NOMO-1 treated with dmso at 0.1 percent for 144 hours (cell line): ENCODE data around the gene DMBX1.

Source experiments
- DNase-seq: peaks from one replicate; lab custom pipeline; 2025; ENCODE audit not compliant: unreplicated experiment; lab: John Stamatoyannopoulos, UW

DMBX1 gene

GRCh38 chr1:46501528-46501927, 11.9 kb downstream of the DMBX1 start:
- no peak for DNase-seq

DNA sequence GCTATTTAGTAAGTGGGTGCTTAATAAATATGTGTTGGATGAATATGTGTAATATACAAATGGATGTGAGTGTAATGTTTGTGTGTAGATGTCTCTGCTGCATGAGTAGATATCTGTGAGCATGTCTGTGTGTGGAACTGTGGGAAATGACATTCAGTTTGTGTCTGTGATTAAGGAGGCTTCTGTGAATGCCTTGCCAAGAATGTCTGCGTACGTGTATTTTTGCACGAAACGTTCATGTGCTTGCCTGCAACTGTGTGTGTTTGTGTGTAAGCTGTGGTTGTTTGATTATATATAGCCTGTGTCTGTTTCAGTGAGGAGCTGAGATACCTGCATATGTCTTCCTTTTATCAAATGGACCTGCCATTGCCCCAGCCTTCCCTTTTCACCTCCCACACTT, 13.8 kb downstream of the DMBX1 start:
- no peak for DNase-seq

GRCh38 chr1:46506470-46507219, 17.0 kb downstream of the DMBX1 start:
- DNase-seq: no peak

DNA sequence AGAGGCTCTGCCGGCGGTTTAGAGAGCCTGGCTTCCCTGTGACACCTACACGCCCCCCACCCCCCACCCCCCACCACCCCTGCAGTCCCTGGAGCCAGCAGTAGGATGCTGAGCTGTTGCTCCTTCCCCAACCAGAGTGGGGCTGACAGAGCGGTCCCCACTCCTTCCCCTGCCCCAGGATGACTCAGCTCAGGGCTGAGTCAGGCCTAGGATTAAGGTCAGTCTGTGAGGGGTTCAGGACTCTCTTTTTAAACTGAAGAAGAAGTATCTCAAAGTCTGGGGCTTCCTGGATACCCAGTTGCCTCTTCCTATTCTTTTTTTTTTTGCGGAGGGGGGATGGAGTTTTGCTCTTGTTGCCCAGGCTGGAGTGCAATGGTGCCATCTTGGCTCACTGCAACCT, 19.1 kb downstream of the DMBX1 start:
- DNase-seq: no peak

- DNase-seq: no peak
These were observed 20.8 kb downstream of the DMBX1 start for GRCh38 chr1:46510341-46510997.

- DNase-seq: no peak
These were observed 21.3 kb downstream of the DMBX1 start for GRCh38 chr1:46510998-46511365.

DNA sequence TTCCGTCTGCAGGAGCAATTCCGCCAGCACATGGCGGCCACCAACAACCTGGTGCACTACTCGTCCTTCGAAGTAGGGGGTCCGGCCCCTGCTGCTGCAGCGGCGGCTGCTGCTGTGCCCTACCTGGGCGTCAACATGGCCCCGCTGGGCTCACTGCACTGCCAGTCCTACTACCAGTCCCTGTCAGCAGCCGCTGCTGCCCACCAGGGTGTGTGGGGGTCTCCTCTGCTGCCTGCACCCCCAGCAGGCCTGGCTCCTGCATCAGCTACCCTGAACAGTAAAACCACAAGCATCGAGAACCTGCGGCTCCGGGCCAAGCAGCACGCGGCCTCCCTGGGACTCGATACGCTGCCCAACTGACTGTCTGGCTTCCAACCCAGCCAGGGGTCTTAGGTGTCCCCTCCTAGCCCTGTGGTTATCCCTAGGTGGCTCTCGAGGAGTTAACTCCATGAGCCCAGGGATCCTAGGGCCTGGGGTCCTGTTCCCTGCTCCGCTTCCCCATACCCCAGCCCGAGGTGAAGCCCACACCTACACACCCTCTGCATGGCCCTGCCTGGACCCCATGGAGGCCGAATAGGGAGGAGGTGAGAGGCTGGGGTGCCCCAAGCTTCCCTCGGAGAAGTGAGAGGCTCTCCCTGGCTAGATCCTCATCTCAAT, 22.6 kb downstream of the DMBX1 start:
- DNase-seq: no peak

DNA sequence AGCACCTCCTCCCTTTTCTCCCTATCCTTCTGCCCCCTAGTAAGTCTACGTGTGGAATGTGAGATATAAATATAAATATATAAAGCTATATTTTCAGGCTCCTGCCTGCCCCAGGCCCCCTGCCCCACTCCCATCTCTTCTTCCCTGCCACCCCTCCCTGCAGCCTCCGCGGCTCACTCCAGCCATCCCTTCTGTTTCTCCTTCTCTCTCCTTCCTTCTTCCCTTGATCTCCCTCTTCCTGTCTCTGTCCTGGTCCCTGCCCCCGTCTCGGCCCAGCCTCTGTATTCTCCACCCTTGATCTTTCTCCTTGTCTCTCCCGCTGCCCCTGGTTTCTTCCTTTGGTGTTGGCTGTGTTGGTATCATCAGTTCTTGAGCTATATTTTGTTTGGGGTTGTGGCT, 23.2 kb downstream of the DMBX1 start:
- no peak for DNase-seq

DNA sequence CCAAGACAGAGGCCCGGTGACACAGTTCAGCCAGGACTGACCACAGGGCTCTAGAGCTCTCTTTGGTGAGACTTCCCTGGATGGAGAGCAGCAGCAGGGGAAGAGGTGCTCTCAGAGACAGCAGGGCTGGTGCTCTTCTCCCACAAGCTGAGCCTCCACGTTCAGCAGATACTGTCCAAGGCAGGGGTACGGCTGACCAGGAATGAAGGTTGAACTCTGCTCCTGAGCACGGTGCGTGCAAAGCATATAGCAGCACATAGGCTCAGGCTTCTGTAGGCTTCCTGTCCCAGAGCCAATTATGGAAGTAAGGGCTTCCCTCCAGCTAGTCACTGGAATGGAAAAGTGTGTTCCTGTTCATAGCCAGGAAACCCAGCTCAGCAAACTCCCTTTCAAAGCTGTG, 23.9 kb downstream of the DMBX1 start:
- no peak for DNase-seq

DNA sequence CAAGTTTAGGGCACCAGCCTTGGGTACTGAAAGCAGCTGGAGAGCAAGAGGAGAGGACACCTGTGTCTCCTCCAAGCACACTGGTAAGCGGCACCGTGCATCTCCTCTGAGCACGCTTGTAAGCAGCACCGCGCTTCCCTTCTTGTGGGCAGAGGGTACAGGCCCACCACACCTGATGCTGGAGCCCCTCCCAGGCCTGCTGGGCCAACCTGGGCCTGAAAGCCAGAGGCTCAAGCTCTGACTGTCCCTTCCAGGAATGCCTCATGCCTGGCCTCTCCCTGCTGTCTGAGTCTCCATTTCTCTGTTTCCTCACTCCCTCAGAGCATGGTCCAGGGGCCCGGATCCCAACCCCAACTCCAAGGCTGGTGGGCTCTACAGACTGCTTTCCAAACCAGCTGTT, 25.9 kb downstream of the DMBX1 start:
- DNase-seq: no peak

- DNase-seq: no peak
These were observed 26.7 kb downstream of the DMBX1 start for GRCh38 chr1:46516200-46516950.

DNA sequence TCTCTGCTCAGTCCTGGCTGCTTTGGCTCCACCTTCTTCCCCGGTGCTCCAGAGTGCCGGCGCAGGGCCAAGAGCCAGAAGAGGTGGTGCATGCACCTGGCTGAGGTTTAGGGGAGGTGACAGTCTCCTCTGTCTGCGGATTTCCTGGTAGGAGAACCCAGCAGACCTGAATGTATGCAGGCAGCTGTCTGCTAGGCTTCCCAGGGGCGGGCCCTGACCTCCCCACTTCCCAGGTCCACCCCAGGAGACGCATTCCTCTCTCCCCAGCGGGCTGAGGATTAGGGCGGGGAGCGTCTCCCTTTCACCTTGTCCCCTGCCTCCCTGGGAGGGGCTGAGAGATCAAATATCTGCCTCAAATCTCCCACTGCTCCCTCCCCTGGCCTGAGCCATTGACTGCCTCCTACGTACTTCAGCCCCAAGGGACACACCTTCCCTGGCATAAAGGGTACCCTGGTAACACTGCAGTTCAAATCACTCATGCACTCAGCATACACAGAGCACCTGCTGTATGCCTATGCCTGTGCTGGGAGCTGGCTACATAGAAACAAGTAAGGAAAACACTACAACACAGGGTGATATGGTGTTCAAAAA, 27.5 kb downstream of the DMBX1 start:
- no peak for DNase-seq

- DNase-seq: no peak
These were observed 28.4 kb downstream of the DMBX1 start for GRCh38 chr1:46517932-46518498.

DNA sequence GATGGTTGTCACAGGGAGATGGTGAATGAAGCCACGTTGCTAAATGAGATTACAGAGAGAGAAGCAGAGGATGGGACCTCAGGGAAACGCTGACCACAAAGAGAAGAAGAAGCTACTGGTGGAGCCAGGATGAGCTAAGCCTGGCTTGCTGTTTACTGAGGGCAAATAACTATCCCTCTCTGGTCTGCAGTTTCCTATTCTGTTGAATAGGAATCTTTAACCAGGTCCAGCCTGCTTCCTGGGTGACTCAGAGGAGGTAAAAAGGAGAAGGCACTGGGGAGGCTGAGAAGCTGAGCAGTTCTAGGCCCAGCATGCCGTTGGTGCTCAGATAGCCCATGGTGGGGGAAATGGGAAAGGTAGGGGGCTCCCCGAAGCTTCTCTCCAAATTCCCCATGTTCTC, 29.6 kb downstream of the DMBX1 start:
- DNase-seq: no peak

GRCh38 chr1:46520063-46520911, 30.7 kb downstream of the DMBX1 start:
- DNase-seq: no peak

DNA sequence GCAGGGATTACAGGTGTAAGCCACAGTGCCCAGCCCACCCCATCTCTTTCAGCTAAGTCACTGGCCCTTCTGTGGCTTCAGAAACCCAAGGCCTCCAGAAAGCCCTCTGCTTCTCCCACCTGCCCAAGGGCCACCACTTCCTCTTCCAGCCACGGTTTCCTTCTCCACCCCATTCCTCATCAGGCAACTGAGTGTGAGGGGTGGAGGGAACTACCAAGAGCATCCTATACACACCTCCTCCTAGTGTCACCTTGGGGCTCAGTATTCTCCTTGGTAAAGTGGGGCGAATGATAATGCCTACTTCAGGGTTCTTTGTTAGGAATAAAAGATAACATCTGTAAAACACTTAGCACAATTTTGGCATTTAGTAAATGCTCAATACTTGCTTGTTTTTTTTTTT, 31.8 kb downstream of the DMBX1 start:
- no peak for DNase-seq

GRCh38 chr1:46522184-46522968, 32.7 kb downstream of the DMBX1 start:
- no peak for DNase-seq

DNA sequence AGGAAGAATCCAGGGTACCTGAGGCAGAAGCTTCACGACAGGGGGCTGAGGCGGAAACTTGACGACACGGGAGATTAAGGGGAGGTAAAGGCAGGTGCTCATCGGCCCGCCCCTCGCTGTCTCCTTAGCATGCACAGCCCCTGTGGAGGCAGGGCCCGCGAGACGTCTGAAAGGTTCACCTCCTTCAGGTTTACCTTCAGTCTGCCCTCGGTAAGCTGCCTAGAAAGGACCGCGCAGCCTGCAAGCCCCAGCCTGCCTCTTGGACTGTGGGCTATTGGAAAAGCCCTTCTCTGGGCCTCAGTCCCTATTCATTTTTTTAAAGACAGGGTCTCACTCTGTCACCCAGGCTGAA, 33.3 kb downstream of the DMBX1 start:
- DNase-seq: no peak
